ENCODE data around the gene DEGS1.

DEGS1 gene

GRCh38 chr1:224213438-224214119, 30.5 kb downstream of the DEGS1 start:
- no peak for DNase-seq (ENCODE audit: low spot score)

GRCh38 chr1:224216382-224216781, 33.3 kb downstream of the DEGS1 start:
- DNase-seq (ENCODE audit: low spot score): no peak

GRCh38 chr1:224217655-224218623, 34.9 kb downstream of the DEGS1 start:
- DNase-seq (ENCODE audit: low spot score): no peak

- no peak for DNase-seq (ENCODE audit: low spot score)
Measured at GRCh38 chr1:224219011-224219611, 36.1 kb downstream of the DEGS1 start.

- no peak for DNase-seq (ENCODE audit: low spot score)
Measured at GRCh38 chr1:224219612-224220059, 36.6 kb downstream of the DEGS1 start.

GRCh38 chr1:224223819-224224714, 41.0 kb downstream of the DEGS1 start:
- no peak for DNase-seq (ENCODE audit: low spot score)

GRCh38 chr1:224226849-224227502, 43.9 kb downstream of the DEGS1 start:
- DNase-seq (ENCODE audit: low spot score): no peak

GRCh38 chr1:224234017-224234416, 51.0 kb downstream of the DEGS1 start:
- DNase-seq (ENCODE audit: low spot score): no peak

GRCh38 chr1:224235813-224236493, 52.9 kb downstream of the DEGS1 start:
- DNase-seq (ENCODE audit: low spot score): no peak

GRCh38 chr1:224237119-224237881, 54.3 kb downstream of the DEGS1 start:
- no peak for DNase-seq (ENCODE audit: low spot score)

- no peak for DNase-seq (ENCODE audit: low spot score)
Measured at GRCh38 chr1:224238212-224238611, 55.2 kb downstream of the DEGS1 start.

- peak; percentile 75 for DNase-seq (ENCODE audit: low spot score)
Measured at GRCh38 chr1:224238756-224239155, 55.7 kb downstream of the DEGS1 start.

Measured in pons (tissue), 1 donor.